Coronary artery (tissue), 2 donors: ENCODE measurements around the gene ZNF438.
A peak's percentile ranks its signal among the peaks of the same experiment; 100 is the strongest.

ENCODE experiments used
- DNase-seq: peaks from one replicate; pipeline ENCODE4 v3.0.0-alpha.2; 2017; ENCODE audit warnings: low spot score
- H3K27ac ChIP-seq, 2 donors: fragments of 200-600 bp; sonication (generic); one replicate each; pipeline ENCODE4 v1.5.1; 2016 to 2019
- H3K4me3 ChIP-seq: fragments of 200-600 bp; sonication (generic); 2 replicates; pipeline ENCODE4 v1.5.1; 2016; ENCODE audit warnings: mild to moderate bottlenecking, moderate library complexity
- CTCF ChIP-seq: fragments of 200-600 bp; sonication (generic); IDR thresholded peaks from one replicate; pipeline ENCODE4 v1.5.1; 2019; ENCODE audit warnings: antibody characterized with exemption

Gene ZNF438

GRCh38 chr10:30863516-30864210, 168.0 kb downstream of the ZNF438 start:
- Histone ChIP-seq H3K4me3 (no peak overlapping the region), H3K27ac (peak overlapping the region in 1 of 2 donors; percentile 75)
- no peak for DNase-seq
- TF ChIP-seq CTCF = no peak

- Histone ChIP-seq H3K27ac (peak overlapping the region in 1 of 2 donors; percentile 75), H3K4me3 (no peak overlapping the region)
- DNase-seq = no peak
- TF ChIP-seq CTCF = no peak
Measured at GRCh38 chr10:30862486-30862885, 169.2 kb downstream of the ZNF438 start.

- peak overlapping the region in 1 of 2 donors; percentile 49 for H3K27ac ChIP-seq
- H3K4me3 ChIP-seq = no peak overlapping the region
- DNase-seq = no peak
- TF ChIP-seq CTCF = no peak
Measured at GRCh38 chr10:30861976-30862375, 169.7 kb downstream of the ZNF438 start.

GRCh38 chr10:30861221-30861620, 170.4 kb downstream of the ZNF438 start:
- no peak overlapping the region for H3K4me3 ChIP-seq
- no peak for TF ChIP-seq CTCF
- no peak for DNase-seq
- H3K27ac ChIP-seq = no peak overlapping the region

- no peak for DNase-seq
- Histone ChIP-seq H3K27ac (peak overlapping the region in 1 of 2 donors; percentile 59), H3K4me3 (no peak overlapping the region)
- TF ChIP-seq CTCF = no peak
Measured at GRCh38 chr10:30858499-30858898, 173.2 kb downstream of the ZNF438 start.

GRCh38 chr10:30857803-30858202, 173.9 kb downstream of the ZNF438 start:
- peak overlapping the region in 1 of 2 donors; percentile 59 for H3K27ac ChIP-seq
- DNase-seq = no peak
- TF ChIP-seq CTCF = no peak
- H3K4me3 ChIP-seq = no peak overlapping the region

GRCh38 chr10:30855131-30855530, 176.5 kb downstream of the ZNF438 start:
- Histone ChIP-seq H3K27ac (no peak overlapping the region), H3K4me3 (no peak overlapping the region)
- no peak for DNase-seq
- TF ChIP-seq CTCF = no peak
